Stomach (tissue), 9 donors: ENCODE data around the gene BICRA. TPM values are rescaled to one million over a fixed set of nuclear protein-coding genes. Genes with fewer than 3 reads are reported as not detected.
"Not testable (repeated sequence)": the region's sequence is repeated elsewhere in the genome, so short reads cannot be mapped to it uniquely, and the experiment has no call there.

Experiments used
- DNase-seq, 2 donors: peaks; one replicate each; pipeline versions ENCODE4 v3.0.0 to v3.0.0-alpha.2; 2013 to 2019
- H3K27ac ChIP-seq, 5 donors: fragments of 200-600 bp in 4 of 5; sonication (generic) in 4 of 5; one replicate each; pipeline ENCODE4 v1.5.1; 2013 to 2019; ENCODE audit warnings: mild to moderate bottlenecking in 1 of 5, moderate library complexity in 1 of 5
- H3K27me3 ChIP-seq, 3 donors: fragments of 200-600 bp; sonication (generic); one replicate each; pipeline ENCODE4 v1.5.1; 2017 to 2019; ENCODE audit warnings: mixed run types in 1 of 3
- H3K36me3 ChIP-seq, 4 donors: fragments of 200-600 bp; sonication (generic); 1 replicate in 3 of 4; 2 replicates in 1 of 4; pipeline ENCODE4 v1.5.1; 2016 to 2019
- H3K4me1 ChIP-seq, 4 donors: fragments of 200-600 bp; sonication (generic); one replicate each; pipeline ENCODE4 v1.5.1; 2016 to 2019
- H3K4me3 ChIP-seq, 4 donors: fragments of 200-600 bp; sonication (generic) in 3 of 4; one replicate each; pipeline ENCODE4 v1.5.1; 2016 to 2019; ENCODE audit warnings: mild to moderate bottlenecking in 1 of 4
- H3K9me3 ChIP-seq, 4 donors: fragments of 200-600 bp; sonication (generic); one replicate each; pipeline ENCODE4 v1.5.1; 2016 to 2019
- EP300 ChIP-seq: sonication (generic); formaldehyde crosslinking; IDR thresholded peaks from one replicate; pipeline ENCODE4 v1.6.1; 2017; ENCODE audit warnings: antibody characterized with exemption
- POLR2A ChIP-seq, 4 donors: fragments of 450-650 bp; IDR thresholded peaks; one replicate each; pipeline ENCODE4 v1.6.1; 2016; ENCODE audit warnings: antibody characterized with exemption in 4 of 4, control low read depth in 2 of 4, mild to moderate bottlenecking in 1 of 4, moderate library complexity in 1 of 4
- POLR2AphosphoS5 ChIP-seq, 3 donors: sonication (generic); formaldehyde crosslinking; IDR thresholded peaks; one replicate each; pipeline ENCODE4 v1.6.1; 2016; ENCODE audit warnings: antibody characterized with exemption in 3 of 3
- WGBS, 5 donors: extraction: QIAGEN DNeasy Blood & Tissue Kit in 3 of 5; methylation state at CpG; one replicate each; pipeline versions ENCODE4 v1.1.5 to v1.1.7; 2013 to 2018; 5-methylcytosine and 5-hydroxymethylcytosine counted together
- intact Hi-C: fragments of 100-400 bp; cut with DNase I; formaldehyde crosslinking; loops from one replicate; pipeline ENCODE4 v1.15.1; 2023; ENCODE audit warnings: low total_unique reads
- polyA plus RNA-seq, 3 donors: library from polyadenylated mRNA; stranded (reverse); fragments of 200-250 nt; gene quantifications; one replicate each; pipeline ENCODE4 v1.2.3, GENCODE V29; 2013
- total RNA-seq, 5 donors: library from RNA; depleted of rRNA; stranded (reverse); fragments of >200 nt; gene quantifications; one replicate each; pipeline versions ENCODE4 v1.1.0 to v1.2.3, GENCODE V29; 2014 to 2016
- TF ChIP-seq, protein P1 (sequence below), 7 experiments: fragments of 450-650 bp in 4 of 7; fragments of 200-600 bp in 3 of 7; sonication (generic) in 3 of 7; IDR thresholded peaks; one replicate each; pipeline ENCODE4 v1.5.1; 2016 to 2019; ENCODE audit warnings: antibody characterized with exemption in 7 of 7, control low read depth in 2 of 7, mild to moderate bottlenecking in 1 of 7
- donor health status: healthy with polysubstance abuse.
- donor health status: Bipolar disorder and iron deficiency.
- donor health status: healthy.

The BICRA gene
- total and polyA plus RNA-seq, 8 donors: 2.7 to 13.4 (median 9.5) TPM

- Histone ChIP-seq H3K9me3 (no peaks in the 10 kb centered on the region), H3K27me3 (no peaks in the 10 kb centered on the region), H3K27ac (peak overlapping the region in 3 of 5 donors; percentile 98), H3K4me1 (peaks cover 23 to 36% (median 30%) of the 10 kb centered on the region in 4 donors), H3K4me3 (no peak overlapping the region), H3K36me3 (peaks cover 18 to 55% (median 43%) of the 10 kb centered on the region in 4 donors)
- no peak for DNase-seq
- intact Hi-C loops: no loop called here
- WGBS, 5 donors: 83 to 89% (median 88%) methylated on average over 25 to 48 of the region's 48 CpGs
- TF ChIP-seq, protein P1, sequence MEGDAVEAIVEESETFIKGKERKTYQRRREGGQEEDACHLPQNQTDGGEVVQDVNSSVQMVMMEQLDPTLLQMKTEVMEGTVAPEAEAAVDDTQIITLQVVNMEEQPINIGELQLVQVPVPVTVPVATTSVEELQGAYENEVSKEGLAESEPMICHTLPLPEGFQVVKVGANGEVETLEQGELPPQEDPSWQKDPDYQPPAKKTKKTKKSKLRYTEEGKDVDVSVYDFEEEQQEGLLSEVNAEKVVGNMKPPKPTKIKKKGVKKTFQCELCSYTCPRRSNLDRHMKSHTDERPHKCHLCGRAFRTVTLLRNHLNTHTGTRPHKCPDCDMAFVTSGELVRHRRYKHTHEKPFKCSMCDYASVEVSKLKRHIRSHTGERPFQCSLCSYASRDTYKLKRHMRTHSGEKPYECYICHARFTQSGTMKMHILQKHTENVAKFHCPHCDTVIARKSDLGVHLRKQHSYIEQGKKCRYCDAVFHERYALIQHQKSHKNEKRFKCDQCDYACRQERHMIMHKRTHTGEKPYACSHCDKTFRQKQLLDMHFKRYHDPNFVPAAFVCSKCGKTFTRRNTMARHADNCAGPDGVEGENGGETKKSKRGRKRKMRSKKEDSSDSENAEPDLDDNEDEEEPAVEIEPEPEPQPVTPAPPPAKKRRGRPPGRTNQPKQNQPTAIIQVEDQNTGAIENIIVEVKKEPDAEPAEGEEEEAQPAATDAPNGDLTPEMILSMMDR (IDR thresholded peaks at IDR 0.05): no peak
- no peak for TF ChIP-seq POLR2A (IDR thresholded peaks at IDR 0.05)
- no peak for TF ChIP-seq EP300
- no peak for TF ChIP-seq POLR2AphosphoS5 (IDR thresholded peaks at IDR 0.05)
Observed at GRCh38 chr19:47740866-47741519, 132.1 kb downstream of the BICRA start.

GRCh38 chr19:47741544-47742140, 132.7 kb downstream of the BICRA start:
- H3K9me3 ChIP-seq: no peaks in the 10 kb centered on the region
- no peak for TF ChIP-seq POLR2AphosphoS5 (IDR thresholded peaks at IDR 0.05)
- TF ChIP-seq POLR2A (IDR thresholded peaks at IDR 0.05): no peak
- no peak for TF ChIP-seq EP300
- peak overlapping the region; percentile 43 to 98 (median 98) for H3K27ac ChIP-seq
- peaks cover 29 to 42% (median 36%) of the 10 kb centered on the region in 4 donors for H3K4me1 ChIP-seq
- DNase-seq: no peak
- H3K4me3 ChIP-seq: no peak overlapping the region
- H3K36me3 ChIP-seq: peaks cover 13 to 52% (median 37%) of the 10 kb centered on the region in 4 donors
- no peaks in the 10 kb centered on the region for H3K27me3 ChIP-seq
- WGBS, 5 donors: 69 to 76% (median 71%) methylated on average over 14 to 15 of the region's 15 CpGs
- intact Hi-C loops: no loop called here

DNA sequence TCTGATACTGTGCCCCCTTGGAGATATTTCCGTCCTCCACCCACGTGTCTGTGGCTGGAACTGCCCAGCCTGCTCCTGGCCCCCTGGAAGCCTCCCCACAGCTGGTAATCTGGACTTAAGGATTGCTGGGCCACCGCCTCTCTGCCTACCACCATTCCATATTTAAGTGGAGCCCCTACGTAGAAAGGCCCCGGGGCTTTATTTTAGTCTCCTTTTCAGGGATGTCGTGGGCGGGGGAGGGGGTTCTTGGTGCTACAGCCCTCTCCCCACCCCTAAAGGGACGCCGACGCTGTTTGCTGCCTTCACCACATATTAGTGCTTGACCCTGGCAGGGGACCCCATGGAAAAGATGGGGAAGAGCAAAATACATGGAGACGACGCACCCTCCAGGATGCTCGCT, 133.7 kb downstream of the BICRA start:
- Histone ChIP-seq H3K4me3 (peak overlapping the region; percentile 28 to 46 (median 40)), H3K36me3 (peaks cover 18 to 56% (median 44%) of the 10 kb centered on the region in 4 donors)

GRCh38 chr19:47745010-47745901, 136.3 kb downstream of the BICRA start, which contains the start of gene NOP53:
TSS of gene NOP53 (plus strand) at chr19:47745546. CDS start at chr19:47745560, 14 bp downstream.
- WGBS, 5 donors: 4 to 7% (median 5%) methylated on average over 45 to 53 of the region's 53 CpGs
- peak; percentile 99 for DNase-seq
- peak; percentile 90 to 98 (median 94) for TF ChIP-seq POLR2AphosphoS5 (IDR thresholded peaks at IDR 0.05)
- TF ChIP-seq EP300: no peak
- peak in 2 of 4 donors; percentile 61 to 79 for TF ChIP-seq POLR2A (IDR thresholded peaks at IDR 0.05)
- TF ChIP-seq, protein P1 (IDR thresholded peaks at IDR 0.05): peak in 1 of 7 experiments; percentile 39
- intact Hi-C loops: no loop called here
- Histone ChIP-seq H3K27me3 (no peaks in the 10 kb centered on the region), H3K9me3 (no peaks in the 10 kb centered on the region), H3K27ac (peak within 1 kb of the TSS; percentile 94 to 99 (median 98)), H3K4me3 (peak within 1 kb of the TSS; percentile 75 to 84 (median 79)), H3K4me1 (peaks cover 36 to 77% (median 62%) of the 10 kb centered on the region in 4 donors), H3K36me3 (peaks cover 35 to 55% (median 52%) of the 10 kb centered on the region in 4 donors)

More for the DNA sequence above, 133.7 kb downstream of the BICRA start:
- no peaks in the 10 kb centered on the region for H3K27me3 ChIP-seq
- TF ChIP-seq POLR2AphosphoS5 (IDR thresholded peaks at IDR 0.05): no peak
- no peak for TF ChIP-seq EP300
- TF ChIP-seq, protein P1 (IDR thresholded peaks at IDR 0.05): no peak
- TF ChIP-seq POLR2A (IDR thresholded peaks at IDR 0.05): no peak
- H3K9me3 ChIP-seq: no peaks in the 10 kb centered on the region
- 29 to 51% (median 40%) methylated on average over 11 to 13 of the region's 13 CpGs for WGBS, 5 donors
- intact Hi-C loops: no loop called here
- H3K27ac ChIP-seq: peak overlapping the region; percentile 83 to 98 (median 98)
- H3K4me1 ChIP-seq: peaks cover 36 to 52% (median 45%) of the 10 kb centered on the region in 4 donors
- no peak for DNase-seq

GRCh38 chr19:47746129-47746528, 137.2 kb downstream of the BICRA start:
- DNase-seq, intact Hi-C loops, H3K27me3 ChIP-seq, H3K9me3 ChIP-seq: not testable (repeated sequence)
- peak overlapping the region; percentile 75 to 84 (median 79) for H3K4me3 ChIP-seq
- H3K4me1 ChIP-seq: peaks cover 36 to 77% (median 62%) of the 10 kb centered on the region in 4 donors
- 60 to 70% (median 62%) methylated on average over 15 to 17 of the region's 17 CpGs for WGBS, 5 donors
- H3K27ac ChIP-seq: peak overlapping the region in 4 of 5 donors; percentile 94 to 98 (median 98)
- peaks cover 38 to 55% (median 54%) of the 10 kb centered on the region in 4 donors for H3K36me3 ChIP-seq
